ENCODE measurements around the gene FA2H. TPM values are rescaled to one million over a fixed set of nuclear protein-coding genes. Genes with fewer than 3 reads are reported as not detected.

FA2H gene
- polyA plus RNA-seq, 1 experiment, result not detected

DNA sequence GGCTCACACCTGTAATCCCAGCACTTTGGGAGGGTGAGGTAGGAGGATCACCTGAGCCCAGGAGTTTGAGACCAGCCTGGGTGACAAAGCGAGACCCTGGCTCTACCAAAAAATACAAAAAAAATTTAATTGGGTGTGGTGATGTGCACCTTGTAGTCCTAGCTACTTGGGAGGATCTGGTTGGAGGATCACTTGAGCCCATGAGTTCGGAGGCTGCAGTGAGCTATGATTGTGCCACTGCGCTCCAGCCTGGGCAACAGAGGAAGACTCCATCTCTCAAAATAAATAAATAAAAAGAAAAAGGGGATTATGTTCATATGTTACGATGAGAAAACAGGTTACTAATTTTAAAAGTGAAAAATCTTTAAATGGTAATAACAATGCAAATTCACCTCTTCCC lies 75.0 kb downstream of the FA2H start:
- H3K27ac ChIP-seq (ENCODE audit: low read depth, low read length), result no peak overlapping the region
- POLR2A ChIA-PET, result interaction anchor here (1.0 to 1.4 kb wide), 2 partner anchors 33 to 45 kb away, joined by 3 to 5 read pairs; partner anchors contain the start of gene RFWD3

DNA sequence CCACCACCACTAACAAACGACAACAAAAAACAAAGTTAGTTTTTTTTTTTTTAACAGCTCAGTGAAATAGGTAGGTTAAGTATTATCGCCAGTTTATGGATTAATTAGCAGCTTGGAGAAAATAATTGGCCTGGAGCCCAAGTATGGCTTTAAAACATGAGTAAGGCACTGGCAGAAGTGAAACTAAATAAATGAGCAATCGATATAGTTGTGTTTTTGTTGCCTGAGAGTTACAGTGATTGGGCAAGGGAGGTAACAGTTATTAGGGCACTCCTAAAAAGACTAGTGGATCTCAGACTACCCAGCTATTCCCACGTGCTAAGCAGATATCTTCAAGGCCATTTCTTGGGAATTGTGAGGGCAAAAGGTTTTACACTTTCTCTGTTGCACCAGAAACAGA lies 76.4 kb downstream of the FA2H start:
- H3K4me3 ChIP-seq (ENCODE audit: low read depth, low read length), result no peak overlapping the region
- DNase-seq (ENCODE audit: low read depth, low spot score), result no peak
- ChIA-PET POLR2A (interaction anchor here (0.8 kb wide), 1 partner anchor 32 kb away, joined by 3 read pairs; the partner anchor contains the start of gene RFWD3), CTCF (interaction anchor here (0.7 to 4.0 kb wide), 5 partner anchors 13 to 164 kb away, joined by 3 to 25 read pairs (median 17); no protein-coding TSS in a partner anchor)
- TF ChIP-seq, protein P1, sequence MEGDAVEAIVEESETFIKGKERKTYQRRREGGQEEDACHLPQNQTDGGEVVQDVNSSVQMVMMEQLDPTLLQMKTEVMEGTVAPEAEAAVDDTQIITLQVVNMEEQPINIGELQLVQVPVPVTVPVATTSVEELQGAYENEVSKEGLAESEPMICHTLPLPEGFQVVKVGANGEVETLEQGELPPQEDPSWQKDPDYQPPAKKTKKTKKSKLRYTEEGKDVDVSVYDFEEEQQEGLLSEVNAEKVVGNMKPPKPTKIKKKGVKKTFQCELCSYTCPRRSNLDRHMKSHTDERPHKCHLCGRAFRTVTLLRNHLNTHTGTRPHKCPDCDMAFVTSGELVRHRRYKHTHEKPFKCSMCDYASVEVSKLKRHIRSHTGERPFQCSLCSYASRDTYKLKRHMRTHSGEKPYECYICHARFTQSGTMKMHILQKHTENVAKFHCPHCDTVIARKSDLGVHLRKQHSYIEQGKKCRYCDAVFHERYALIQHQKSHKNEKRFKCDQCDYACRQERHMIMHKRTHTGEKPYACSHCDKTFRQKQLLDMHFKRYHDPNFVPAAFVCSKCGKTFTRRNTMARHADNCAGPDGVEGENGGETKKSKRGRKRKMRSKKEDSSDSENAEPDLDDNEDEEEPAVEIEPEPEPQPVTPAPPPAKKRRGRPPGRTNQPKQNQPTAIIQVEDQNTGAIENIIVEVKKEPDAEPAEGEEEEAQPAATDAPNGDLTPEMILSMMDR (IDR thresholded peaks at IDR 0.05; ENCODE audit: low read depth, low read length), result no peak
- H3K9me3 ChIP-seq (ENCODE audit: control insufficient read depth, insufficient read depth, low read length), result no peaks in the 10 kb centered on the region; the same call in 1 of the 2 replicates
- no peaks in the 10 kb centered on the region for H3K27me3 ChIP-seq (ENCODE audit: control insufficient read depth, insufficient read depth, low read length)
- no peak overlapping the region for H3K27ac ChIP-seq (ENCODE audit: low read depth, low read length)

More for the DNA sequence above, 75.0 kb downstream of the FA2H start:
- Histone ChIP-seq H3K4me3 (ENCODE audit: low read depth, low read length) (peak overlapping the region; percentile 85), H3K9me3 (ENCODE audit: control insufficient read depth, insufficient read depth, low read length) (no peaks in the 10 kb centered on the region; the same call in 1 of the 2 replicates), H3K27me3 (ENCODE audit: control insufficient read depth, insufficient read depth, low read length) (no peaks in the 10 kb centered on the region)
- no peak for DNase-seq (ENCODE audit: low read depth, low spot score)
- TF ChIP-seq, protein P1 (IDR thresholded peaks at IDR 0.05; ENCODE audit: low read depth, low read length), result no peak
- CTCF ChIA-PET, result interaction anchor here (1.3 to 4.0 kb wide), 5 partner anchors 9 to 163 kb away, joined by 3 to 25 read pairs (median 6); no protein-coding TSS in a partner anchor

DNA sequence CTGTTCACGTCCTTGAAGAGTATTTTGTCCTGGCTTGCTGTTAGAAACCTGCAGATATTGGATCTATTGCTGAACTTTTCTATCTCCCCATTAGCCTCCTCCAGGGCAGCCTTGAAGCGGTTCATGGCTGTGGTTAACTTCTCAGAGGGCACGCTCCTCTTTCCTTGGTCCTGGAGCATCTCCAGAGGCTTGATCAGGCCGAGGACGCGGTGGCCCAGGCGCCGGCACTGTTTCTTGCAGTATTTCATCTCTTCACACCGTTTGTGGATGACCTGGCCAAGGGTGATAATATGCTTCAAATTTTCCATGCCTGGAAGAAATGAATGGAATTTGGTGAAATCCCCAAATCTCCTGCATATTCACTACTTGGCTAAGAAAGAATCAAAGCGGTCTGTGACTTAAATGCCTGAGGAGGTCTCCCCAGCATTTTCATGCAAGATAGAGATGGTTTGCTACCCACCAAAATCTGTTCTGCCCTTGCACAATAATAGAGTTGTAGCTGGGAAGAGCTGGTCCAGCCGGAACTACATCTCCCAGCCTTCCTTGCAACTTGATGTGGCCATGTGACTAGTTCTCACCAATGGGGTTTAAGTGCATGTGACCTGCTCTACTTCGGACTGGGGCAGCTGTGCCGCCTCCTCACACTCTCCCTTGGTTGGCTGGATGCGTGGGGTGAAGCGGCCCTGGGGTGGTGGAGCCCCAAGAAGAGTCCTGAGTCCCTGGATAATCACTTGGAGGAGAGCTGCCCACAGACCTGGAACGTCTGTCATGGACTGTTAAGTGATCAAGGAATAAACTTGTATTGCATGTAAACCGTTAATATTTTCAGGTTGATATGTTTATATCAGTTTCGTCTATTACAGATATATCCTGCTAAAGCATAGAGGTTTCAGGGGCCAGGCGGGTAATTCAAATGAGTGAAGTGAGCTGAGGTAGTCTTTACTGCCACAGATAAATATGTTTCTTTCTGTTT lies 78.9 kb downstream of the FA2H start:
- Histone ChIP-seq H3K4me3 (ENCODE audit: low read depth, low read length) (peak overlapping the region; percentile 59), H3K9me3 (ENCODE audit: control insufficient read depth, insufficient read depth, low read length) (no peaks in the 10 kb centered on the region; the same call in 1 of the 2 replicates), H3K27me3 (ENCODE audit: control insufficient read depth, insufficient read depth, low read length) (no peaks in the 10 kb centered on the region), H3K27ac (ENCODE audit: low read depth, low read length) (no peak overlapping the region)
- peak; percentile 78 for DNase-seq (ENCODE audit: low read depth, low spot score)
- CTCF ChIA-PET, result interaction anchor here (1.1 to 3.8 kb wide), 2 partner anchors 14 to 167 kb away, joined by 7 to 17 read pairs; no protein-coding TSS in a partner anchor
- TF ChIP-seq, protein P1 (IDR thresholded peaks at IDR 0.05; ENCODE audit: low read depth, low read length), result no peak
- POLR2A ChIA-PET, result interaction anchor here (0.6 kb wide), 1 partner anchor 420 kb away, joined by 3 read pairs; no protein-coding TSS in a partner anchor

DNA sequence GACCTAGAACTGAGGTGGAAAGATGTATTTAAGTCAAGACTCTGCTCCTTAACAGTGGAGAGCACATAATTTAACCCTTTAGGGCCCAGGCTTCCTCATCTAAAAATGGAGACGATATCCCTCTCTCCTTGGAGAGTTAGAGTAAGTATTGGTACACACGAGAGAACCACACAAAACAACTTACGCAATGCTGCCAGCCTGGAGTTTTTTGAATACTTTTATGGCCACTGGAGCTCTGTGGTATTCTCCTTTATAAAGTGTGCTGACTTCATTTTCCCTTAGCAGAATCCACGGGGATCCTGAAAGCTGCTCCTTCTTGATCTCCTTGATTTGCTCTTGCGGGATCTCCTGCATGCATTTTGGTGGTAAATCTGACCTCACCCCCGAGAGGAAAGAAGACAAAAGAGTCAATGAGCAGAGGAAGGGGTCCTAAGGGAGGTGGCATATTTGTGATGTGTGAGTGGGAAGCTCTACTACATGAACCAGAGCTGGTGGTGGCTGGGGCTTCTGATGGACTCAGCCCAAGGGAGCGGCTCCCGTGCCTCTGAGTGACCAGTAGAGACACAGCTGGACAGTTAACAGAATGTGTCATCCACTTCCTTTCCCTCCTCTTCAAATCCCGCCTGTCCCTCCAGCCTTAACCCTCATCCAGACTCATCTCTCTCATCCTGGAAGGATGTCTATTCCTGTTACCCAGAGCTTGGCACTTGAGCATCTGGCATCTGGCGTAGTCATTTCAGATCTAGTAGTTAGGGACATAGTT lies 83.3 kb downstream of the FA2H start:
- CTCF ChIA-PET, result interaction anchor here (2.4 kb wide), 1 partner anchor 171 kb away, joined by 10 read pairs; no protein-coding TSS in a partner anchor
- H3K4me3 ChIP-seq (ENCODE audit: low read depth, low read length), result no peak overlapping the region
- no peaks in the 10 kb centered on the region for H3K27me3 ChIP-seq (ENCODE audit: control insufficient read depth, insufficient read depth, low read length)
- DNase-seq (ENCODE audit: low read depth, low spot score), result no peak
- H3K9me3 ChIP-seq (ENCODE audit: control insufficient read depth, insufficient read depth, low read length), result no peaks in the 10 kb centered on the region
- H3K27ac ChIP-seq (ENCODE audit: low read depth, low read length), result no peak overlapping the region
- TF ChIP-seq, protein P1 (IDR thresholded peaks at IDR 0.05; ENCODE audit: low read depth, low read length), result no peak
- POLR2A ChIA-PET, result interaction anchor here (0.6 kb wide), 1 partner anchor 8 kb away, joined by 4 read pairs; no protein-coding TSS in a partner anchor

All from AG04450 (cell line).